ENCODE measurements around the gene TSPEAR.
"Not testable (repeated sequence)": the region's sequence is repeated elsewhere in the genome, so short reads cannot be mapped to it uniquely, and the experiment has no call there.

TSPEAR gene

DNA sequence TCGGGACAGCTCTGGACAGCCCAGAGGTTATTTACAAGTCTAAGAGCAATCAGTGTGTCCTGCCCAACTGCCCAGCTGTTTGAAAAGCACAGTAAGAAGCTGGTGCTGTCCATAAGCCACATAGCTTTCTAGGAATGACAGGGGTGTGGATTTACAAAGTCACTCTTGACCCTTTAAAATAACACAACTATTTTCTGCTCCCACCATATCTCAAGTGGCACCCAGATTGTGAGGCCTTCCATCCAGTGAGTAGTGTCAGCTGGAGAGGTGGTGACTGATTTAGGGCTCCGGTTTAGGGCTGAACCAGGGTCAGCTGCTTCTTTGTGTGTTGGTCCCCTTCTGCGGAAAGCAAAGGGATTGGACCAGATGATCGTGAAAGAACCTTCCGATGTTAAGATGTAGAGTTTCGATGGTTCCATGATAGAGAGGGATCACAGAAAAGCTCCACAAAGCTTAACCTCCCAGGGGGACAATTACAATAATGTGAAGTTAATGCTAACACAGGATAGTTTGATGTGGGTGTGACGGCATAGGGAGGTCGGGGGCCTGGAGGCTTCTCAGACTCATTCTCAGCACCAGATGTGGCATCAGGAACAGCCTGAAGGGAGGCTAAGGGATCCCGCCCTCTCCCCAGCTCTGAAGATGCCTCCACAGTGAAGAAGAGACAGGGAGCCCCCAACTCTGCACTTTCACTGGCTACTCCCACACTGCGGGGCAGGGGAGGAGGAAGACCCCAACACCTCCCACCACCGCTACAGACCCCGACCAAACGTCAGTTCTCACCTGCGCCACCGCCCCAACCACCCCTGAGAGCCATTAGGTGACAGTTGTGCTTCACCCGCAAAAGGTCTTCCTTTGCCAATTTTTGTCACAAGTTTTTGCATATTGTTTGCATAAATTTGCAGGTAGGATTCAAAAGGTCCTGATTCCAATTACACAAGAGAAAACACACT is 215.5 kb downstream of the TSPEAR start:
- DNase-seq, result no peak

DNA sequence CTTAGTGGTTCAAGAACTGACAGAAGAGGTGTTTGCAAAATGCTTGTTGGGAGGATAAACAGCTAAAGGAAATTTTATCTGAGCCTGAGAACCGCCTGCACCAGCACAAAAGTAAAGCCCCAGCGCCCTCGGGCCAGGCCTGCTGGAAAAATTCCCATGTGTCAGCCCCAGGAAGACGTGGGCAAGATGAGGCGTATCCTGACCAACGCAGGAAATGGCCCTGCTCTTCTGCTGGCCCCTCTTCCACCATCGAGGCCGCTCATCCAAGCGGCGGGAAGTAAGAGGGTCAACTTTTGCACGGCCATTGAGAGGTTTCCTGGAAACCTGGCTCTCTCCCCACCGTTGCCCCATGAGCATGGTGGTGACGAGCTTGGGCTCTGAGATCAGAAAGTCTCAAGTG is 216.4 kb downstream of the TSPEAR start:
- DNase-seq, result no peak

DNA sequence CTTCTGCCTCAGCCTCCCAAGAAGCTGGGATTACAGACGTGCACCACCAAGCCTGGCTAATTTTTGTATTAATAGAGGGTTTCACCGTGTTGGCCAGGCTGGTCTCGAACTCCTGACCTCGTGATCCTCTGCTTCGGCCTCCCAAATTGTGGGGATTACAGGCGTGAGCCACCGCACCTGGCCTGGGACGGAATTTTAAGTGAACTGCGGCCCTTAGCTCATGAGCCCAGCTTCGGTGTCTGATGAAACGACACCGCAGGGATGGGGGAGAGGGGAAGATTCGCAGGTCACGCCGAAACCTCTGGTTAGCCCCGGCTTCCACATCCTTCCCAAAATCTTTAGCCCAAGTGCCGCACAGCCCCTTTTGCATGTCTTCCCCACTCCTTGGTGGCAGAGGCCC is 217.0 kb downstream of the TSPEAR start:
- no peak for DNase-seq

DNA sequence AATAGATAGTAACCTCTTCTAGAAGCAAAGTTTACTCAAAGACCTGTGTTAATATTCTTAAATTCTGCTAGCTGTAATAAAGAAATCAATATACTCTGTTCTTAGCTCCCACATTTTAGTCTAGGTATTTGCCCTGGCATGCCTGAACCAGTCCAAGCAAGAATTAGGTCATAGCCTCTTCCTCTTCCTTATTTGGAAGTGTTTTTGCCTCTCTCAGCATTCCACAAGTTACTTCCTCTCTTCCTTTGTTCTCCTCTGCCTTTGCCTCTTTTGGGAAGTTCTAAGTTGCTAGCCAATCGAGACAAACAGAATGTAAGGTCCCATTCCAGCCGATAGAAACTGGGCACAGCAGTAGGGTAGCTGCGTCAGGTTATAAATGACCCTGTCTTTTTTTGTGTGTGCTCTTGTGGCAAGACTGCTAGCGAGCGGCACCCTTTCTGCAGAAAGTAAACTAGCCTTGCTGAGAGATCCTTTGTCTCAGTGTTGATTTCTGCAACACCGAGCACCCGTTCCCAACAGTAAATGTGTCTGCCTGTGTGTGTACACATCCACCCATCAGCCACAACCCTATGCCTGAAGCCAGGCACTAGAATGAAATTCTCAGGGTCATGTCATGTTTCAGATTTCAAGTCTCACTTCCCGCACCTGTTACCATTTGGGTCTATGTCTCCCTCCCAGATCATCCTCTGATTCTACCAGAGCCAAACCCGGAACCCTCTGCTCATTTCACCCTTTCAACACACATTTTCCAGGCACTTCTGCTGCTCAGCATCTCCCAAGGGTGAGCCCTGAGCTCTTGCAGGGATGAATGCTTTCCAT is 218.6 kb downstream of the TSPEAR start:
- DNase-seq, result no peak

DNA sequence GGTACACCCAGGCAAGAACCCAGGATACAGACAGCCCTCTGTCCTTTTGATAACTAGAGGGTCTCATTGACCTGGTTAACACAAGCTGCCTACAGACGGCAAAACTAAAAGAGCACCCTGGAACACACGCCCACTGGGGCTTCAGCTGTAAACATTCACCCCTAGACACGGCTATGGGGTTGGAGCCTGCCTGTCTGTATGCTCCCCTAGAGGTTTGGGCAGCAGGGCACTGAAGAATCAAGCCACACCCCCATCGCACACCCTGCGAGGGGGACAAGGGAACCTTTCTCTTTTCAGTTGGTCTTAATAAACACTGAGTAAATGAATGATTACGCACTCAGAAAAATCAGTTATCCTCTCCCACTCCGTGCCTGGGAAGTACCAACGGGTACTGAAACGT is 220.6 kb downstream of the TSPEAR start:
- no peak for DNase-seq

DNA sequence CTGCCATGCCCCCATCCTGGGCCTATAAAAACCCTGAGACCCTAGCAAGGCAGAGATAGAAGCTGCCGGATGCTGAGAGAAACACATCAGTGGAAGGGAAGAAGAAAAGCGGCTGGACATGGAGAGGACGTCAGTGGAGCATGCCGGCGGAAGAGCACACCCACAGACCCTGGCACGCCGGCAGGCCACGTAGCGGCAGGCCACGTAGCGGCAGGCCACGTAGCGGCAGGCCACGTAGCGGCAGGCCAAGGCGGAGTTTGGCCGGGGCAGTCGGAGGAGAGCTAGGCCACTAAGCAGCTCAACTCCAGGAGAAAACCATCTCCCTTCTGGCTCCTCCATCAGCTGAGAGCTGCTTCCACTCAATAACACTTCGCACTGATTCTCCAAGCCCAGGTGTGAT is 221.0 kb downstream of the TSPEAR start:
- no peak for DNase-seq

DNA sequence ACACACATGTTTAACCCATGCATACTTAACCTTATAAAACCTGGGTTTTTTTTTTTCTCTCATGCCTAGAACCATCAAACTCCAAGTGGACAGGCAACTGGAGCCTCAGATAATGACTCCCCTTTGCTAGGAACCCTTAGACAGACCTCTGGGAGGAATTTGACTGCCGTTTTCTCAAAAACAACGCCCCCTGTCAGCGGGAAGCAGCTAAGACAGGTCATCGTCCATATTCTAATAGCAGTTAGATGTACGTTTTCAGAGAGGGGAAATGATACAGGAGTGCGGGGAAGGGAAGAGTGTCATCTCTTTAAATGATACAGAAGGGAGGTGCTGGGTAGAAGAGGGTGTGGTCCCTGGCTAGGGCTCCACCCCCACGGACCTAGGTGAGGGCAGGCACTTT is 221.4 kb downstream of the TSPEAR start:
- no peak for DNase-seq

DNA sequence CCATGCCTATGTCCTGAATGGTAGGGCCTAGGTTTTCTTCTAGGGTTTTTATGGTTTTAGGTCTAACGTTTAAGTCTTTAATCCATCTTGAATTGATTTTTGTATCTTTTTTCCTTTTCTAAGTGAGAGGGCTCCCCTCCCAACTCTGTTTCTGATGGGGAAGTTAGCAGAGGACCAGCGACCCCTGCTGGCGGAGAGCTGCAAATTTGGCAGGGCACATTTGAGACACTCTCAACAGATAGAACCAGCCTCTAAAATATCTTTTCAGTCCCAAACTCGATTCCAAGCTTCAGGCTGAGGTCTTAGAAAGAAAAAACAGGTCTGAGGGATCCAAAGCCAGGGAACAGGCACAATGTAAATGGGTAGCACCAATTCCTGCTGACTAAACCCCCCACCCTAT is 223.5 kb downstream of the TSPEAR start:
- DNase-seq, result peak; percentile 41

DNA sequence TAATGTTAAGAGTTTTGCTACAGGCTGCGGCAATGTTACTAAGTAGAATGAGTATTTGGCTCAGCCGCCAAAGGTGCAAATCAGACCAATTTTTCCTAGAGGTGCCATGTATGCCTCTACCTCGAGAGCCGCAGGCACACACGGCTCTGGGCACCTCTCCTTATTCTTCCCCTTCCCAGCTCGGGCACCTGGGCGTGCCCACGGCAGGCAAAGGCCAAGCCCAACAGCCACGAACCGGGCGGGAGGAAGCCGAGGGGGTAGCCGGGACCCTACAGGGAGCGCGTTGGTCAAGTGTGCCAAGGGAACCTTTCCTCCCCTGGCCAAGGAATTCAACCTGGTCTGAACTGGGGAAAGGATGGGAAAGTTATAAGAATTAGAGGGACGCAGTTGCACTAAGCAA is 225.1 kb downstream of the TSPEAR start:
- DNase-seq, result no peak

DNA sequence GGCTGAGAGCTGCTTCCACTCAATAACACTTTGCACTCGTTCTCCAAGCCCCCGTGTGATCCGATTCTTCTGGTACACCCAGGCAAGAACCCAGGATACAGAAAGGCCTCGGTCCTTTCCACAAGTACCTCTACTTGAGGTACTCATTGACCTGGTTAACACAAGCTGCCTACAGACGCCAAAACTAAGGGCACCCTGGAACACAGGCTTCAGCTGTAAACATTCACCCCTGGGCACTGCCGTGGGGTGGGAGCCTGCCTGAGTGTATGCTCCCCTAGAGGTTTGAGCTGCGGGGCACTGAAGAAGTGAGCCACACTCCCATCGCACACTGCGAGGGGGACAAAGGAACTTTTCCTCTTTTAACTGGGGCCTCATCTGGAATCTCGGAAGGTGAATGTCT is 225.6 kb downstream of the TSPEAR start:
- no peak for DNase-seq

DNA sequence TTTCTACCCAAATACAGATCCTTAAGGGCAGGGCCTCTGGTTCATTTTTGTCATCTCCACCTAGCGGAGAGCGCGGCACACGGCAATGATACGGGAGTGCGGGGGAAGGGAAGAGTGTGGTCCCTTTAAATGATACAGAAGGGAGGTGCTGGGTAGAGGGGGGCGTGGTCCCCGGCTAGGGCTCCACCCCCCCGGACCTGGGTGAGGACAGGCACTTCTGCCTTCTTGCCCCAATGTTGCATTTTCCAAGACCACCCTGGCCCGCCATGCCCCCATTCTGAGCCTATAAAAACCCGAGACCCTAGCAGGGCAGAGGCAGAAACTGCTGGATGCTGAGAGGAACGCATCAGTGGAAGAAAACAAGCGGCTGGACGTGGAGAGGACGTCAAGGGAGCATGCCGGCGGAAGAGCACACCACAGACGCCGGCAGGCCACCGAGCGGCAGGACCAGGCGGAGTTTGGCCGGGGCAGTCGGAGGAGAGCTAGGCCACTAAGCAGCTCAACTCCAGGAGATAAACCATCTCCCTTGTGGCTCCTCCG is 226.0 kb downstream of the TSPEAR start:
- no peak for DNase-seq

DNA sequence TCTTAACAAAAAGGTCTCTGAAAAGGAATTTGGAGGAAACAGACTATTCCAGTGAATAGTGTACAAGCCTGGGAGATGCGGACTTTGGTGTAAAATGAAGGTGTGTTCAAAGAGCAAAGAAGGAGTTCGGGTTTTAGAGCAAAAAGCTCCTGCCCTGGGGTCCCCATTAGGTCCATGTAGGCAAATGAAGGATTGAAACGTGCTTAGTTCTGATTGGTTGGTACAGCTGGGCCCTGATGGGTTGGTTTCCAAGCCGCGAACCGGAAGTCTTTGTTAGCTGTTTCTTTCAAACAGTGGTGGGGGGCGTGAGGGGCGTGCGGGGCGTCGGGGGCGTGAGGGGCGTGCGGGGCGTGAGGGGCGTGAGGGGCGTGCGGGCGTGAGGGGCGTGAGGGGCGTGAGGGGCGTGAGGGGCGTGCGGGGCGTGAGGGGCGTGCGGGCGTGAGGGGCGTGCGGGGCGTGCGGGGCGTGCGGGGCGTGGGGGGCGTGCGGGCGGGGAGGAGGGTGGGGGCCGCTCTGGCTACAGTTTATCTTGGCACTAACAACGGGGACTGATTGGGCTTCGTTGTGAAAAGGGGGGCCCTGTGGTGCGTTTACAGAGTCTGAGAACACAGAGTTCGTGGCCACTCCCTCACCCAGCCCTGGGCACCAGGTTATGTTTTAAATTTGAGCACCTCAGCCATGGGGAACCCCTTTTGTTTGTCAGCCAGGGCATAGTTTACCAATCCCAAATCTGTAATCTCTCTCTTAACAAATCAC is 226.7 kb downstream of the TSPEAR start:
- no peak for DNase-seq

DNA sequence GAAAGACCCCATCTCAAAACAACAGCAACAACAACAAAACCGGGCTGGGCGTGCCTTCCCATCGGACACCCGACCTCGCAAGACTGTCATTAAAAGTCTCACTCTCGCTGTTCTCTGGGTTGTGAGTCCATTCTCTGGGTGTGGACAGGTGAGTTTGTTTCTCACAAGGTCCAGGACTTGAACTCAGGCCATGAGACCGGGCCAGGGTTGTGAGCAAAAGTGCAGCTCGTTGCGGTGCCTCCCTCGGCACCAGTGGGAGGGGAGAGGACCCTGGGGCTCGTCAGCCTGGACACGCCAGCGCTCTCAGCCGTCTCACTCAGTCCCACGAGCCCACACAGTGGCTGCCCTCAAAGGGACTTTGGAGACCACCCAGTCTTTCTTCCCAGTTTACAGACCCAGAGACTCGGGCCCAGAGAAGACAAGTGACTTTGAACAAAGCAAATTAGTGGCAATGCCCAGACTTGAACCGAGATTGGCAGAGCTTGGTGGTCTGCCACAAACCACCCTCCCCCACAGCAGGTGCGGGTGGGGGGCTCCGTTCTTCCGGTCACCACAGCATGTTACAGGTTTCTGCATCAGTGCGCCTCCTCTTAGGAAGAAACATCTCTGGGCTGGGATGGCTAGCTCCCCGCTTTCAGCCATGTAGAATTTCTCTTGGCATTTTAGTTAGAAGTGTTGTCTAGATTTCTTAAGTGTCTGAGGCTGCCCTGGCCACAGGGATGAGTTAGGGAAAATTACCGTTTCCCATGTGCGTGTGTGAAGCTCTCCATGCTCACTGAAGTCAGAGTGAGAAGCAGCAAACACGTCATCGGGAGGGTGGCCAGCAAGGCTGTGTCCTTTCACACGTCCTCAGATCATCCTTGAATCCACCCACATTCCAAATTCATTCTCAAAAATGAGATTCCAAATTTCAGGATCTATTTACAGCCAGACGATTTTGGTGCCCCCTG is 227.8 kb downstream of the TSPEAR start:
- no peak for DNase-seq

DNA sequence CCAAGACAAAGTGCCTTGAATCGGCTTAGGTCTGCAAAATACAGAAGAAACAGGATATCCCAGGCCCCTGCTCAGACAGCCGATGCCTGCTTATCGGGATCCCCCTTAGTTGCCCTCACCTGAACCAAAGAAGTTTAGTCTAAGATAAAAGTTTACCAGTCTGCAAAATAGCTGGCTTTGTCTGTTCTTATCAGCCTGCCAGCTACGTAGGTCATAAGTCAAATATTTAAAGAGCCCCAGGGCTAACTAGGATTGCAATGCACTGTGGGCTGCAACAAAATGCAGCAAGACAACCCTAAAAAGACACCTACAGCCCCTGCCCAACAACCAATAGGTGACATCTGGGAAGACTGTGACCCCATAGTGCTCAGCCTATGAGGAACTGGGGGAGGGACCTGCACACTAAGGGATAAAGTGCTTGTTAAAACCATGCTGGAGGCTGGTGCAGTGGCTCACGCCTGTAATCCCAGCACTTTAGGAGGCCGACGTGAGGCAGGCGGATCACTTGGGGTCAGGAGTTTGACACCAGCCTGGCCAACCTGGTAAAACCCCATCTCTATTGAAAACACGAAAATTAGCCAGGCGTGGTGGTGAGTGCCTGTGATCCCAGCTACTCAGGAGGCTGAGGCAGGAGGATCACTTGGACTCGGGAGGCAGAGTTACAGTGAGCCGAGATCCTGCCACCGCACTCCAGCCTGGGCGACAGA is 228.6 kb downstream of the TSPEAR start:
- DNase-seq, result no peak

DNA sequence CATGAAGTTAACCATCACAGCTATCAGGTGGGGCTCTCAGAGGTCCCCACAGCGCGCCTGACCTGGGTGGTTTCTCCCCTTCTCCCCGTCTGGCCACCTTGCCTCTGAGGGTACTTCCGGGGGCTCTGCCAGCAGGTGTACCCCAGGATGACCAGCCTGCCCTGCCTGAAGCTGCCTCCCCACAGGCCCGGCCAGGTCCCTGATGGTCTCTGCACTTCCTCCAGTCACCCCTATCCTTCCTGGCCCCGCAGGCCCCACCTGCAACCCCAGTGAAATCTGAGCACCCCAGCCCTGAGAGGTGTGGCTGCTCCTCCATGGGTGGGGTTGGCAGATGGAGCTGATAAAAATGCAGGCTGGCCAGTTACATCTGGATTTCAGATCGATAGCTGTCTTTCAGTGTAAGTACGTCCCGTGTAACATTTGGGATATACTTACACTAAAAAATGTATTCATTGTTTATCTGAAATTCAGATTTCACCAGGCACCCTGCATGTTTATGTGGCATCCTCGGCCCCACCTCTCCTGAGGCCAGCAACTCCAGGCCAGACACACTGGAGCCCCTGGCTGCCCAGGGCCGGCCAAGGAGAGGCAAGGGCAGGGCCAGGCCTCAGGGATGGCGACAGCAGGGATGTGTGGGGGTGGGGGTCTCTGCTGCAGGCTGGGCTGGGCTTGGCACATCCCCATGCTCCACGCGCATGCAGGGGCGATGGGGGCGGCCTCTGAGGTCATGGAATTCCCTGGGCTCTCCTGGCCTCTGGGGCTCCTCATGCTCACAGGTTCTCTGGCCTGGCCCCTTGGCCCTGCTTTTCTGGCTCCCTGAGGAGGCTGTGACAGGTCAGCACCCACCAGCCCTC is 230.9 kb downstream of the TSPEAR start:
- no peak for DNase-seq

DNA sequence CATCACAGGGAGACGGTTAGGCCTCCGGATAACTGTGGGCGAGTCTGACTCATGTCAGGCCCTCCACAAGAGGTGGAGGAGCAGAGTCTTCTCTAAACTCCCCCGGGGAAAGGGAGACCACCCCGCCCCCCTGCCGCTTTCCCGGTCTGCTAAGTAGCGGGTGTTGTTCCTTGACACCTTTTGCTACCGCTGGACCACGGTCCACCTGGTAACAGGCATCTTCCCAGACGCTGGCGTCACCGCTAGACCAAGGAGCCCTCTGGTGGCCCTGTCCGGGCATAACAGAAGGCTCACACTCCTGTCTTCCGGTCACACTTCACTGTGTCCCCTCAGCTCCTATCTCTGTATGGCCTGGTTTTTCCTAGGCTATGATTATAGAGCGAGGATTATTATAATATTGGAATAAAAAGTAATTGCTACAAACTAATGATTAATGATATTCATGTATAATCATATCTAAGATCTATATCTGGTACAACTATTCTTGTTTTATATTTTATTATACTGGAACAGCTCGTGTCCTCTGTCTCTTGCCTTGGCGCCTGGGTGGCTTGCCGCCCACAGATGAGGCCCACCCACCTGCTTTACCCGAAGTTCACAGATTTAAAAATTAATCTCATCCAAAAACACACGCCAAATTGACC is 231.7 kb downstream of the TSPEAR start:
- DNase-seq, result not testable (repeated sequence)

DNA sequence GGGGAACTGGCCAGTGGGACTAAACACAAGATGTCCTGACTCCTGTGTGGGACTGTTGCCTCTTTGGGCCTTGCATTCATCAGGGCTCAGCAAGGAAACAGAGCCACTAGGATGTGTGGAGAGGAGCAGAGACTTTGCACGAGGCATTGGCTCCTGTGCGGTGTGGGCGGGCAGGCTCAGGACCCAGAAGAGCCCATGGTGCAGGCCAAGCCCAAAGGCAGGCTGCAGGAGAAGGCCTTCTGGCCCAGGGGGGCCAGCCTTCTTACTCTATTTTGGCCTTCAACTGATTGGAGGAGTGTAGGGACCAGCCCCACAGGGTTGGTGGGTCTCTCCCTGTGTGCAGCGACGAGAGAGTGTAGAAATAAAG is 232.6 kb downstream of the TSPEAR start:
- no peak for DNase-seq

DNA sequence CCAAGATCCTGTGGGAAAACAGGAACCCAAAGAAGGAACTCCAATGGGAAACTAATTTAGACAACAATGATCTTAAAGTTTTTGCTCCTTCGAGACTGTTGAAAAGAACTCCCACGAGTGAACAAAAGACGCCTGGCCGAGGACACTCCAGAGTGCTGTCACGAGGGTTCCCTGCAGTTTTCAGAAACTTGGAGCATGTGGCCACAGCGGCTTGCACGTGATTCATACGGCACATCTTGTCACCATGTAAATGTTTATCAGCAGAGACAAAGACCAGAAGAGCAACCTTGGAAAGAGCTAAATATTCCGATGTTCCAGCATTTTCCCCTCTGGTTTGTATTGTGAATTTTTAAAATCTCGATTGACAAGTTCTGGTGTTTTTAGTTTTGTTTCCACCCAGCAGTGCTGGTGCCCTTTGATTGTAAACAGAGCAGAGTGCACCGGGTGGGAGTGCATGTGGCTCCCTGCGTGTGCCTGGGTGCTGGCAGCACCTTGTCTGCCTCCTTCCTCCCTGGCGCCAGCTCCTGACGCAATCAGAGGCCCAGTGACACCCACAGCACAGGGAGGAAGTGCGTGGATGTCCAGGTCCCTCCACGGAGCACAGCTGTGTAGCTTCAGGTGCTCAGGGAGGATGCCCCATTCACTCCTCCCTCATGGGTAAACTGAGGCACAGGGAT is 233.1 kb downstream of the TSPEAR start:
- no peak for DNase-seq

DNA sequence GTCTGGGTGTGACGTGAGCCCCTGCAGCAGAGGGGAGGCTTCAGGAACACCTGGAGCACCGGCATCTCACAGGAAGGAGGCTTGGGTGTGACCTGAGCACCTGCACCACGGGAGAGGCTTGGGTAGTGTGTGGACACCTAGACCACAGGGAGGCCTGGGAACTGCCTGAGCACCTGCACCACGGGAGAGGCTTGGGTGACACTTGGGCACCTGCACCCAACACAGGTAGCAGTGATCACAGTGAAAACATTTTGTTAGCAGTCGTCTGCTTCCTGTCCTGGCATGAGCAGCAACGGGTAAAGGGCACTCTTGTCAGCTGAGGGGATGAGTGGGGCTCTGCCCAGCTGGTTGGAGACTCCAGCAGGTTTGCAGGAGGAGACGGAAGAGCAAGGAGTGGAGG is 233.7 kb downstream of the TSPEAR start:
- DNase-seq, result no peak

Data from suppressor macrophage treated with lipopolysaccharide for 4 hours (primary cell).